ENCODE measurements around the gene DUSP14. TPM values are rescaled to one million over a fixed set of nuclear protein-coding genes. Genes with fewer than 3 reads are reported as not detected.

Gene DUSP14
- total and polyA plus RNA-seq, 9 of the 15 experiments (the other 6 are each of a cell fraction or from before 2014, with no cell fraction given): 20.2 to 74.0 (median 31.8) TPM

DNA sequence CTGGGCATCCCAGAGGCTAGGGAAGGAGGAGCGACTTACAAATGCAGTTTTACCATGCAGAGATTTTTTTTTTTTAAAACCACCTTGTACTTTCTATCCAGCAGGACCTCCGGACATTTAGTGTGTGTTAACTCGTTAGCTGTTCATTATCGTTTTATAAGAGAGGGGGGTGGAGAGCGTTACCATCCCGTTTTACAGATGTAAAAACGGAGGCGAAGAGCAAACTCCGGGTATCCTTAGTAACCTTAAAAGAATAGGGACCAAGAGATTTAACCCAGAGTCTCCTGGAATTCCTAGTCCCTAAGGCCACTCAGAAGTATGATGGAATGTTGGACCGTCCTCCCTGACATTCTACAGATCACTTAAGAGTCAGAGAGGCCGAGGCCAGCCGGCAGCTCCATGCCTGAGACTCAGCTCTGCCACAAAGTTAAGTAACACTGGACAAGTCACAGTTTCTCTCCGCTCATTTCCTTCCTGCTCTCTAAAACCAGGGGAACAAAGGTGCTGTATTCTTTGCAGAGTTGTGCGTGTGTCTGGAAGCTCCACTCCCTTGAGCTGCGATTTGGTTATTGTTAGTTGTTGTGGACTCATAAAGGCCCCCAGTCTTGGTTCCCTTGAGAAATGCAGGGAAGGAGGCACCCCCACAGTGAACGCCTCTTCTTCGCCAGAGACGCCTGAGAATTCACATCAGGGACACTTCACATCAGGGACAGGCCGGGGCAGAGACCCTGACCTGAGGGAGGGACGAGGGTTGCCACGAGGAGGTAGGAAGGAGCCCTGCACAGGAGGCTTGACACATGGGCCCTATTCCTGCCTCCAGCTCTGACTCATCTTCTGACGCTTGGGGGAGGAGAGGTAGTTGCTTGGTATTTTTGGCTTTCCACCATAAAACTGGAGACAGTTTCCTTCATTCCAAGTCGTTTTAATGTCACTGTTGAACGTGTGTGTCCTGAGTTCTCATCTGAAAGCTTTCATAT is 1.2 kb downstream of the DUSP14 start (continued):
- TF ChIP-seq ZNF318 (IDR thresholded peaks at IDR 0.05; ENCODE audit: borderline replicate concordance in 1 of 2, low read depth in 1 of 2) (no peak), HDAC2 (IDR thresholded peaks at IDR 0.05) (peak; percentile 33; the same call in 1 of the 2 replicates), PML (IDR thresholded peaks at IDR 0.05; ENCODE audit: low read length) (0 out of 2 replicates have a peak, but pooled peaks have one; percentile 28), MNT (conservative IDR thresholded peaks at IDR 0.05) (peak; percentile 86 to 91), ZNF639 (CRISPR knock-in tag; conservative IDR thresholded peaks at IDR 0.05 in 1 of 2, IDR thresholded peaks at IDR 0.05 in 1 of 2) (0 out of 4 replicates have a peak, but pooled peaks of 1 of the 2 experiments have one; percentile 35)
- TF ChIP-seq, protein P1, sequence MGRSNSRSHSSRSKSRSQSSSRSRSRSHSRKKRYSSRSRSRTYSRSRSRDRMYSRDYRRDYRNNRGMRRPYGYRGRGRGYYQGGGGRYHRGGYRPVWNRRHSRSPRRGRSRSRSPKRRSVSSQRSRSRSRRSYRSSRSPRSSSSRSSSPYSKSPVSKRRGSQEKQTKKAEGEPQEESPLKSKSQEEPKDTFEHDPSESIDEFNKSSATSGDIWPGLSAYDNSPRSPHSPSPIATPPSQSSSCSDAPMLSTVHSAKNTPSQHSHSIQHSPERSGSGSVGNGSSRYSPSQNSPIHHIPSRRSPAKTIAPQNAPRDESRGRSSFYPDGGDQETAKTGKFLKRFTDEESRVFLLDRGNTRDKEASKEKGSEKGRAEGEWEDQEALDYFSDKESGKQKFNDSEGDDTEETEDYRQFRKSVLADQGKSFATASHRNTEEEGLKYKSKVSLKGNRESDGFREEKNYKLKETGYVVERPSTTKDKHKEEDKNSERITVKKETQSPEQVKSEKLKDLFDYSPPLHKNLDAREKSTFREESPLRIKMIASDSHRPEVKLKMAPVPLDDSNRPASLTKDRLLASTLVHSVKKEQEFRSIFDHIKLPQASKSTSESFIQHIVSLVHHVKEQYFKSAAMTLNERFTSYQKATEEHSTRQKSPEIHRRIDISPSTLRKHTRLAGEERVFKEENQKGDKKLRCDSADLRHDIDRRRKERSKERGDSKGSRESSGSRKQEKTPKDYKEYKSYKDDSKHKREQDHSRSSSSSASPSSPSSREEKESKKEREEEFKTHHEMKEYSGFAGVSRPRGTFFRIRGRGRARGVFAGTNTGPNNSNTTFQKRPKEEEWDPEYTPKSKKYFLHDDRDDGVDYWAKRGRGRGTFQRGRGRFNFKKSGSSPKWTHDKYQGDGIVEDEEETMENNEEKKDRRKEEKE (IDR thresholded peaks at IDR 0.05; ENCODE audit: borderline replicate concordance in 1 of 2, control insufficient read depth in 1 of 2, low read depth in 2 of 2, low read length in 1 of 2): no peak
- TF ChIP-seq, protein P2, sequence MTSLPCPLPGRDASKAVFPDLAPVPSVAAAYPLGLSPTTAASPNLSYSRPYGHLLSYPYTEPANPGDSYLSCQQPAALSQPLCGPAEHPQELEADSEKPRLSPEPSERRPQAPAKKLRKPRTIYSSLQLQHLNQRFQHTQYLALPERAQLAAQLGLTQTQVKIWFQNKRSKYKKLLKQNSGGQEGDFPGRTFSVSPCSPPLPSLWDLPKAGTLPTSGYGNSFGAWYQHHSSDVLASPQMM (CRISPR knock-in tag; IDR thresholded peaks at IDR 0.05): no peak
